ENCODE data around the gene S100P. TPM values are rescaled to one million over a fixed set of nuclear protein-coding genes. Genes with fewer than 3 reads are reported as not detected.

The S100P gene
- total and polyA plus RNA-seq, 2 of the 4 experiments (the other 2 are of a cell fraction): not detected

GRCh38 chr4:6718932-6719610 lies 25.4 kb downstream of the S100P start:
- Histone ChIP-seq H3K18ac (ENCODE audit: low read depth, low read length) (no peak overlapping the region), H3K14ac (replicated peaks; ENCODE audit: low read depth, low read length) (no peak overlapping the region), H3K27ac (ENCODE audit: insufficient read depth, low read length) (no peak overlapping the region), H2BK15ac (ENCODE audit: low read depth, low read length) (no peak overlapping the region), H3K9ac (ENCODE audit: low read depth, low read length) (no peak overlapping the region), H3K27me3 (ENCODE audit: control insufficient read depth, insufficient read depth, low read length) (no peaks in the 10 kb centered on the region), H3K9me1 (ENCODE audit: insufficient read depth, low read length) (0 out of 2 replicates have a peak, but pooled peaks cover 4% of the 10 kb centered on the region), H3K36me3 (ENCODE audit: control insufficient read depth, insufficient read depth, low read length) (no peaks in the 10 kb centered on the region), H3K4ac (ENCODE audit: low read depth, low read length) (no peak overlapping the region), H3K56ac (ENCODE audit: extremely low read depth, insufficient read depth, low read length) (no peak overlapping the region), H3K23ac (ENCODE audit: low read depth, low read length) (0 out of 2 replicates have a peak overlapping the region, but pooled peaks have one; percentile 40), H2BK5ac (ENCODE audit: low read depth, low read length, poor library complexity, severe bottlenecking) (no peak overlapping the region), H2AK9ac (replicated peaks; ENCODE audit: low read depth, low read length, poor library complexity) (no peak overlapping the region), H2BK20ac (ENCODE audit: low read depth, low read length) (no peak overlapping the region), H3K4me3 (ENCODE audit: insufficient read depth, low read depth, low read length) (no peak overlapping the region), H3K79me1 (ENCODE audit: low read depth in 1 of 2, low read length in 2 of 2) (peaks cover 0 to 19% of the 10 kb centered on the region in 2 experiments; a peak in 2 of 4 replicates), H3K4me2 (ENCODE audit: low read depth, low read length) (no peak overlapping the region), H3K4me1 (ENCODE audit: control insufficient read depth, insufficient read depth, low read length) (no peaks in the 10 kb centered on the region), H4K8ac (ENCODE audit: low read depth in 2 of 2, low read length in 2 of 2) (peak overlapping the region in 1 of 2 experiments; percentile 19; a peak in 1 of 4 replicates), H2AFZ (replicated peaks; ENCODE audit: low read length, poor library complexity) (no peak overlapping the region), H2AK5ac (ENCODE audit: low read depth, low read length) (no peak overlapping the region), H4K20me1 (ENCODE audit: insufficient read depth, low read length) (peaks cover 6% of the 10 kb centered on the region; the same call in 1 of the 2 replicates), H3K9me3 (ENCODE audit: control insufficient read depth, insufficient read depth, low read length) (no peaks in the 10 kb centered on the region), H2BK120ac (ENCODE audit: low read depth, low read length) (no peak overlapping the region), H4K5ac (ENCODE audit: low read depth, low read length) (no peak overlapping the region; the same call in 1 of the 2 replicates), H4K91ac (ENCODE audit: insufficient read depth, low read depth, low read length) (no peak overlapping the region)
- intact Hi-C loops (cut with micrococcal nuclease): no loop called here
- in situ Hi-C loops (cut with MboI; ENCODE audit: low sequenced_read_pairs): no loop called here
- ChIA-PET POLR2A (ENCODE audit: unreplicated experiment) (no interaction called here), CTCF (interaction anchor here (1.4 to 1.8 kb wide), 3 partner anchors 11 to 155 kb away, joined by 4 to 15 read pairs (median 5); no protein-coding TSS in a partner anchor)
- dilution Hi-C loops (cut with HindIII; ENCODE audit: low sequenced_read_pairs, unreplicated experiment): no loop called here
- DNase-seq: no peak
- TF ChIP-seq FOS (IDR thresholded peaks at IDR 0.05; ENCODE audit: low read depth, low read length): no peak
- TF ChIP-seq USF2 (IDR thresholded peaks at IDR 0.05; ENCODE audit: low read depth, low read length): no peak
- TF ChIP-seq MAZ (IDR thresholded peaks at IDR 0.05; ENCODE audit: borderline replicate concordance, low read depth, low read length): no peak
- TF ChIP-seq NFE2L2 (IDR thresholded peaks at IDR 0.05; ENCODE audit: low read depth, low read length): no peak
- TF ChIP-seq MXI1 (IDR thresholded peaks at IDR 0.05; ENCODE audit: borderline replicate concordance, low read depth, low read length): no peak
- TF ChIP-seq RFX5 (IDR thresholded peaks at IDR 0.05; ENCODE audit: low read depth, low read length): no peak
- no peak for TF ChIP-seq CTCF (conservative IDR thresholded peaks at IDR 0.05; ENCODE audit: low read depth, low read length)
- no peak for ATAC-seq (ENCODE audit: low read depth)
- 82% methylated on average over 3 of the region's 7 CpGs; no CpG with 5 or more reads in 1 of the 2 experiments for WGBS, 2 experiments (ENCODE audit: extremely low coverage in 2 of 2, insufficient read length in 1 of 2)
- BruUV-seq (replicated peaks): no TSS peak
